H9 (cell line): ENCODE results near the gene EDA. TPM values are rescaled to one million over a fixed set of nuclear protein-coding genes. Genes with fewer than 3 reads are reported as not detected.

Experiments used
- DNase-seq: peaks from one replicate; pipeline ENCODE4 v3.0.0-alpha.2; 2017
- H2AFZ ChIP-seq: one replicate; pipeline ENCODE4 v1.6.1; 2013; ENCODE audit warnings: mild to moderate bottlenecking, low read length, control low read depth, moderate library complexity
- H2AK5ac ChIP-seq: 2 replicates; pipeline ENCODE4 v1.6.1; 2013; ENCODE audit warnings: low read length, control low read depth, mixed read lengths; ENCODE audit not compliant: insufficient read length
- H2BK120ac ChIP-seq: one replicate; pipeline ENCODE4 v1.6.1; 2013; ENCODE audit warnings: low read depth, mild to moderate bottlenecking, low read length, control low read depth, inconsistent platforms; ENCODE audit not compliant: poor library complexity, severe bottlenecking
- H2BK12ac ChIP-seq: 2 replicates; pipeline ENCODE4 v1.6.1; 2013; ENCODE audit warnings: low read length, control low read depth, mixed read lengths, low read depth; ENCODE audit not compliant: insufficient read length
- H2BK15ac ChIP-seq: 2 replicates; pipeline ENCODE4 v1.6.1; 2013; ENCODE audit warnings: low read depth, low read length, control low read depth
- H2BK20ac ChIP-seq: one replicate; pipeline ENCODE4 v1.6.1; 2013; ENCODE audit warnings: low read depth, mild to moderate bottlenecking, low read length, control low read depth, inconsistent platforms; ENCODE audit not compliant: poor library complexity, severe bottlenecking
- H2BK5ac ChIP-seq: 2 replicates; pipeline ENCODE4 v1.6.1; 2013; ENCODE audit warnings: low read length, control low read depth, mixed read lengths; ENCODE audit not compliant: insufficient read length
- H3K14ac ChIP-seq: 2 replicates; pipeline ENCODE4 v1.6.1; 2013; ENCODE audit warnings: low read length, control low read depth; ENCODE audit not compliant: insufficient read depth
- H3K18ac ChIP-seq: 2 replicates; pipeline ENCODE4 v1.6.1; 2013; ENCODE audit warnings: low read depth, mild to moderate bottlenecking, mixed read lengths, low read length, control low read depth; ENCODE audit not compliant: insufficient read length
- H3K23ac ChIP-seq: 2 replicates; pipeline ENCODE4 v1.6.1; 2013; ENCODE audit warnings: low read length, control low read depth, mixed read lengths, low read depth; ENCODE audit not compliant: insufficient read length
- H3K23me2 ChIP-seq: 2 replicates; pipeline ENCODE4 v1.6.1; 2013; ENCODE audit warnings: low read depth, mild to moderate bottlenecking, mixed read lengths, low read length, control low read depth; ENCODE audit not compliant: insufficient read length, poor library complexity, severe bottlenecking
- H3K27ac ChIP-seq: 2 replicates; pipeline ENCODE4 v1.5.1; 2013; ENCODE audit warnings: low read length, control low read depth, mixed read lengths, low read depth; ENCODE audit not compliant: insufficient read length
- H3K27me3 ChIP-seq: 2 replicates; pipeline ENCODE4 v1.6.1; 2013; ENCODE audit warnings: low read length, control low read depth, inconsistent platforms; ENCODE audit not compliant: insufficient read depth
- H3K4ac ChIP-seq: 2 replicates; pipeline ENCODE4 v1.6.1; 2013; ENCODE audit warnings: low read depth, mild to moderate bottlenecking, control low read depth, inconsistent platforms, low read length, moderate library complexity
- H3K4me1 ChIP-seq: 2 replicates; pipeline ENCODE4 v1.6.1; 2013; ENCODE audit warnings: low read length, control low read depth, inconsistent platforms; ENCODE audit not compliant: insufficient read depth
- H3K4me2 ChIP-seq: 2 replicates; pipeline ENCODE4 v1.6.1; 2013; ENCODE audit warnings: low read length, control low read depth, mixed read lengths; ENCODE audit not compliant: insufficient read length, insufficient read depth
- H3K56ac ChIP-seq: 2 replicates; pipeline ENCODE4 v1.6.1; 2013; ENCODE audit warnings: low read depth, mild to moderate bottlenecking, mixed read lengths, low read length, control low read depth; ENCODE audit not compliant: insufficient read length
- H3K79me1 ChIP-seq: 2 replicates; pipeline ENCODE4 v1.6.1; 2013; ENCODE audit warnings: low read depth, mild to moderate bottlenecking, moderate library complexity, low read length, control low read depth, inconsistent platforms; ENCODE audit not compliant: insufficient read depth, poor library complexity, severe bottlenecking
- H3K79me2 ChIP-seq: 2 replicates; pipeline ENCODE4 v1.6.1; 2013; ENCODE audit warnings: low read length, control low read depth, inconsistent platforms; ENCODE audit not compliant: insufficient read depth
- H3K9ac ChIP-seq: 2 replicates; pipeline ENCODE4 v1.6.1; 2013; ENCODE audit warnings: low read length, control low read depth, mixed read lengths; ENCODE audit not compliant: insufficient read length; ENCODE audit errors: extremely low read depth
- H3K9me3 ChIP-seq: one replicate; pipeline ENCODE4 v1.6.1; 2013; ENCODE audit warnings: low read depth, low read length, inconsistent platforms; ENCODE audit not compliant: control insufficient read depth
- H3T11ph ChIP-seq: one replicate; pipeline ENCODE4 v1.6.1; 2013; ENCODE audit warnings: mild to moderate bottlenecking, low read length, control low read depth, inconsistent platforms
- H4K20me1 ChIP-seq: one replicate; pipeline ENCODE4 v1.6.1; 2013; ENCODE audit not compliant: control insufficient read depth, insufficient read length, insufficient read depth
- H4K5ac ChIP-seq: 2 replicates; pipeline ENCODE4 v1.6.1; 2013; ENCODE audit warnings: low read depth, mild to moderate bottlenecking, mixed read lengths, low read length, control low read depth; ENCODE audit not compliant: insufficient read length
- H4K8ac ChIP-seq: replicated peaks from 2 replicates; pipeline ENCODE4 v1.6.1; 2013; ENCODE audit warnings: low read length, control low read depth, mixed read lengths, low read depth; ENCODE audit not compliant: insufficient read length
- H4K91ac ChIP-seq: 2 replicates; pipeline ENCODE4 v1.6.1; 2013; ENCODE audit warnings: low read depth, mild to moderate bottlenecking, moderate library complexity, mixed read lengths, low read length, control low read depth; ENCODE audit not compliant: insufficient read length
- H3K27ac Mint-ChIP-seq, 3 experiments: 2 replicates in 2 of 3; 3 replicates in 1 of 3; pipeline ENCODE4 v1.8.0; 2020 to 2021; ENCODE audit warnings: mixed read lengths in 3 of 3, mild to moderate bottlenecking in 1 of 3, moderate library complexity in 1 of 3
- H3K27me3 Mint-ChIP-seq: 2 replicates; pipeline ENCODE4 v1.8.0; 2021; ENCODE audit warnings: low read depth, mild to moderate bottlenecking, moderate library complexity, mixed read lengths
- H3K36me3 Mint-ChIP-seq, 3 experiments: 2 replicates in 2 of 3; 3 replicates in 1 of 3; pipeline ENCODE4 v1.8.0; 2020 to 2021; ENCODE audit warnings: low read depth in 3 of 3, mixed read lengths in 3 of 3; ENCODE audit not compliant: insufficient read depth in 1 of 3
- H3K4me1 Mint-ChIP-seq, 2 experiments: 2 replicates each; pipeline ENCODE4 v1.8.0; 2020; ENCODE audit warnings: mixed read lengths in 2 of 2
- H3K4me3 Mint-ChIP-seq, 2 experiments: 2 replicates in 1 of 2; 3 replicates in 1 of 2; pipeline ENCODE4 v1.8.0; 2020 to 2021; ENCODE audit warnings: mild to moderate bottlenecking in 2 of 2, mixed read lengths in 2 of 2, moderate library complexity in 1 of 2
- H3K9me3 Mint-ChIP-seq, 2 experiments: 2 replicates in 1 of 2; 3 replicates in 1 of 2; pipeline ENCODE4 v1.8.0; 2020; ENCODE audit warnings: mild to moderate bottlenecking in 2 of 2, mixed read lengths in 2 of 2, moderate library complexity in 1 of 2
- WGBS: extraction: QIAGEN DNeasy Blood & Tissue Kit; methylation state at CpG from one replicate; pipeline ENCODE4 v1.1.7; 2013; ENCODE audit warnings: missing lambda C conversion rate, low lambda C conversion rate, mixed read lengths; ENCODE audit not compliant: insufficient read length; ENCODE audit errors: extremely low coverage; 5-methylcytosine and 5-hydroxymethylcytosine counted together
- total RNA-seq: library from RNA; stranded (reverse); gene quantifications from 2 replicates; pipeline ENCODE4 v1.2.1, GENCODE V29; 2021
- TF ChIP-seq, protein P1 (sequence below): fragments of 200-600 bp; sonication (generic); conservative IDR thresholded peaks from 3 replicates; pipeline ENCODE4 v1.8.0; 2021; ENCODE audit warnings: antibody characterized with exemption, mild to moderate bottlenecking

Gene EDA
- total RNA-seq, 1 experiment from 2014 or later: 7.7 TPM

DNA sequence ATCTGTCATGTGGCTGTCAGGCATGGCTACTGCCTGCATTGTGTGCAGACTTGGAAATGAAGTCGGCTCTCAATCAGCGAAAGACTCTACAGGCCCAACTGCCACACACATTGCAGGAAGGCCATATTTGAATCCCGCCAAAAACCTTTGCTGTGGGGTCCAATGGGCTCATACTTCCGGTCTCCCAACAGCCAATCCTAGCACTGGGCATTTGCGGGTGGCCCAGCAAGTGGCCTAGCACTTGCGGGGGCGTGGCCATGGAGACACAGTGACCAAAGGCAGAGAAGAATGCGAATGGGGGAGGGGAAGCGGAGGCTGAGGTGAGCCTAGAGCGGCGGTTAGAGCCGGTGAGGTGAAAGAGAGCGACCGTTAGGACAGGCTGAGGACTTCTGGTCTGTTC is 446.2 kb downstream of the EDA start, which contains the start of gene OTUD6A:
TSS of gene OTUD6A (plus strand) at position 382 of the 400 bp plus-strand sequence. CDS start 68 bp downstream, outside the sequence.
- H3K23ac ChIP-seq: no peak within 1 kb of the TSS
- Mint-ChIP-seq H3K4me1 (peaks cover 0 to 4% of the 10 kb centered on the region in 2 experiments; a peak in 2 of 4 replicates), H3K9me3 (peaks cover 76 to 86% of the 10 kb centered on the region in 2 experiments), H3K36me3 (peaks cover 8 to 15% (median 9%) of the 10 kb centered on the region in 3 experiments), H3K4me3 (no peak within 1 kb of the TSS), H3K27ac (no peak within 1 kb of the TSS; a peak in 1 of 7 replicates), H3K27me3 (peaks cover 16% of the 10 kb centered on the region)
- H2AFZ ChIP-seq: no peak within 1 kb of the TSS
- H3K14ac ChIP-seq: no peak within 1 kb of the TSS
- H2BK120ac ChIP-seq: no peak within 1 kb of the TSS
- H2AK5ac ChIP-seq: no peak within 1 kb of the TSS
- no peak within 1 kb of the TSS for H4K8ac ChIP-seq
- H3K4ac ChIP-seq: no peak within 1 kb of the TSS
- no peaks in the 10 kb centered on the region for H3K79me2 ChIP-seq
- H2BK15ac ChIP-seq: no peak within 1 kb of the TSS
- H3K27ac ChIP-seq: no peak within 1 kb of the TSS
- no peak within 1 kb of the TSS for H2BK20ac ChIP-seq
- no peaks in the 10 kb centered on the region for H4K20me1 ChIP-seq
- H3K27me3 ChIP-seq: no peaks in the 10 kb centered on the region
- no peaks in the 10 kb centered on the region for H3K79me1 ChIP-seq
- H3K56ac ChIP-seq: no peak within 1 kb of the TSS
- no peak within 1 kb of the TSS for H4K5ac ChIP-seq
- H3K9ac ChIP-seq: no peak within 1 kb of the TSS
- H2BK5ac ChIP-seq: no peak within 1 kb of the TSS
- no peaks in the 10 kb centered on the region for H3K4me1 ChIP-seq
- H3T11ph ChIP-seq: no peak within 1 kb of the TSS
- no peaks in the 10 kb centered on the region for H3K23me2 ChIP-seq
- no peak within 1 kb of the TSS for H4K91ac ChIP-seq
- H3K9me3 ChIP-seq: peaks cover 16% of the 10 kb centered on the region
- H3K4me2 ChIP-seq: no peak within 1 kb of the TSS
- H2BK12ac ChIP-seq: no peak within 1 kb of the TSS
- DNase-seq: no peak
- no CpG with 5 or more reads among the region's 14 CpGs for WGBS
- TF ChIP-seq, protein P1, sequence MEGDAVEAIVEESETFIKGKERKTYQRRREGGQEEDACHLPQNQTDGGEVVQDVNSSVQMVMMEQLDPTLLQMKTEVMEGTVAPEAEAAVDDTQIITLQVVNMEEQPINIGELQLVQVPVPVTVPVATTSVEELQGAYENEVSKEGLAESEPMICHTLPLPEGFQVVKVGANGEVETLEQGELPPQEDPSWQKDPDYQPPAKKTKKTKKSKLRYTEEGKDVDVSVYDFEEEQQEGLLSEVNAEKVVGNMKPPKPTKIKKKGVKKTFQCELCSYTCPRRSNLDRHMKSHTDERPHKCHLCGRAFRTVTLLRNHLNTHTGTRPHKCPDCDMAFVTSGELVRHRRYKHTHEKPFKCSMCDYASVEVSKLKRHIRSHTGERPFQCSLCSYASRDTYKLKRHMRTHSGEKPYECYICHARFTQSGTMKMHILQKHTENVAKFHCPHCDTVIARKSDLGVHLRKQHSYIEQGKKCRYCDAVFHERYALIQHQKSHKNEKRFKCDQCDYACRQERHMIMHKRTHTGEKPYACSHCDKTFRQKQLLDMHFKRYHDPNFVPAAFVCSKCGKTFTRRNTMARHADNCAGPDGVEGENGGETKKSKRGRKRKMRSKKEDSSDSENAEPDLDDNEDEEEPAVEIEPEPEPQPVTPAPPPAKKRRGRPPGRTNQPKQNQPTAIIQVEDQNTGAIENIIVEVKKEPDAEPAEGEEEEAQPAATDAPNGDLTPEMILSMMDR: no peak
- no peak within 1 kb of the TSS for H3K18ac ChIP-seq
